ENCODE data around the gene DRC3. TPM values are rescaled to one million over a fixed set of nuclear protein-coding genes. Genes with fewer than 3 reads are reported as not detected.

Gene DRC3
- total and polyA plus RNA-seq, 2 donors (not counting 1 experiment from before 2014, with no cell fraction given), result 0.17 TPM; not detected in 1

GRCh38 chr17:17966399-17966798, 6.3 kb upstream of the DRC3 start:
- intact Hi-C loops (cut with micrococcal nuclease), result no loop called here

More at GRCh38 chr17:17966399-17966798, 6.3 kb upstream of the DRC3 start:
- Mint-ChIP-seq H3K27ac (no peak overlapping the region), H3K27me3 (no peaks in the 10 kb centered on the region), H3K4me3 (no peak overlapping the region), H3K4me1 (peaks cover 24% of the 10 kb centered on the region), H3K9me3 (ENCODE audit: insufficient read depth) (no peaks in the 10 kb centered on the region)
- Histone ChIP-seq H3K79me2 (ENCODE audit: control insufficient read depth, insufficient read depth, low read length) (peaks cover 65% of the 10 kb centered on the region), H3K36me3 (replicated peaks in 1 of 2; ENCODE audit: control extremely low read depth in 1 of 2, control insufficient read depth in 1 of 2, extremely low read depth in 1 of 2, insufficient read depth in 2 of 2, low read length in 1 of 2) (no peaks in the 10 kb centered on the region), H3K4me1 (ENCODE audit: control insufficient read depth in 2 of 2, insufficient read depth in 2 of 2, low read length in 2 of 2) (peaks cover 6 to 7% of the 10 kb centered on the region in 2 donors), H2AFZ (ENCODE audit: insufficient read depth, low read depth, low read length, poor library complexity, severe bottlenecking) (no peak overlapping the region), H3K27me3 (replicated peaks in 1 of 4; ENCODE audit: control extremely low read depth in 1 of 4, control insufficient read depth in 3 of 4, insufficient read depth in 4 of 4, low read length in 3 of 4) (no peaks in the 10 kb centered on the region), H3K4me2 (replicated peaks; ENCODE audit: low read depth, low read length, poor library complexity, severe bottlenecking) (no peak overlapping the region), H3K27ac (ENCODE audit: low read length in 2 of 2) (no peak overlapping the region), H3K9ac (ENCODE audit: low read length) (no peak overlapping the region), H4K20me1 (ENCODE audit: control insufficient read depth, insufficient read depth, low read length, poor library complexity, severe bottlenecking) (peaks cover 19% of the 10 kb centered on the region), H3K4me3 (ENCODE audit: control extremely low read depth in 1 of 5, extremely low read depth in 1 of 5, insufficient read depth in 1 of 5, low read depth in 2 of 5, low read length in 4 of 5) (no peak overlapping the region), H3K9me3 (ENCODE audit: control extremely low read depth in 1 of 3, control insufficient read depth in 2 of 3, insufficient read depth in 1 of 3, low read length in 2 of 3) (no peaks in the 10 kb centered on the region)
- WGBS (ENCODE audit: insufficient coverage), result 80% methylated on average over 1 of the region's 3 CpGs
- no peak for ATAC-seq (ENCODE audit: low read depth)
- DNase-seq, result no peak
- ChIA-PET POLR2A (no interaction called here), CTCF (no interaction called here)
- TF ChIP-seq EZH2 (IDR thresholded peaks at IDR 0.05; ENCODE audit: borderline replicate concordance, insufficient read depth, low read depth, low read length, poor library complexity, severe bottlenecking) (no peak), CTCF (IDR thresholded peaks at IDR 0.05) (no peak)

Data from B cell (primary cell).